CD4-positive, alpha-beta T cell treated with Interleukin-6 at 100 ng/mL for 8 hours (primary cell): ENCODE measurements around the gene ATAD5.
"Not testable (repeated sequence)": the region's sequence is repeated elsewhere in the genome, so short reads cannot be mapped to it uniquely, and the experiment has no call there.

Experiments used
- DNase-seq: peaks from one replicate; pipeline ENCODE4 v3.0.0-alpha.2; 2020; ENCODE audit warnings: mixed read lengths, low spot score

The ATAD5 gene, protein sequence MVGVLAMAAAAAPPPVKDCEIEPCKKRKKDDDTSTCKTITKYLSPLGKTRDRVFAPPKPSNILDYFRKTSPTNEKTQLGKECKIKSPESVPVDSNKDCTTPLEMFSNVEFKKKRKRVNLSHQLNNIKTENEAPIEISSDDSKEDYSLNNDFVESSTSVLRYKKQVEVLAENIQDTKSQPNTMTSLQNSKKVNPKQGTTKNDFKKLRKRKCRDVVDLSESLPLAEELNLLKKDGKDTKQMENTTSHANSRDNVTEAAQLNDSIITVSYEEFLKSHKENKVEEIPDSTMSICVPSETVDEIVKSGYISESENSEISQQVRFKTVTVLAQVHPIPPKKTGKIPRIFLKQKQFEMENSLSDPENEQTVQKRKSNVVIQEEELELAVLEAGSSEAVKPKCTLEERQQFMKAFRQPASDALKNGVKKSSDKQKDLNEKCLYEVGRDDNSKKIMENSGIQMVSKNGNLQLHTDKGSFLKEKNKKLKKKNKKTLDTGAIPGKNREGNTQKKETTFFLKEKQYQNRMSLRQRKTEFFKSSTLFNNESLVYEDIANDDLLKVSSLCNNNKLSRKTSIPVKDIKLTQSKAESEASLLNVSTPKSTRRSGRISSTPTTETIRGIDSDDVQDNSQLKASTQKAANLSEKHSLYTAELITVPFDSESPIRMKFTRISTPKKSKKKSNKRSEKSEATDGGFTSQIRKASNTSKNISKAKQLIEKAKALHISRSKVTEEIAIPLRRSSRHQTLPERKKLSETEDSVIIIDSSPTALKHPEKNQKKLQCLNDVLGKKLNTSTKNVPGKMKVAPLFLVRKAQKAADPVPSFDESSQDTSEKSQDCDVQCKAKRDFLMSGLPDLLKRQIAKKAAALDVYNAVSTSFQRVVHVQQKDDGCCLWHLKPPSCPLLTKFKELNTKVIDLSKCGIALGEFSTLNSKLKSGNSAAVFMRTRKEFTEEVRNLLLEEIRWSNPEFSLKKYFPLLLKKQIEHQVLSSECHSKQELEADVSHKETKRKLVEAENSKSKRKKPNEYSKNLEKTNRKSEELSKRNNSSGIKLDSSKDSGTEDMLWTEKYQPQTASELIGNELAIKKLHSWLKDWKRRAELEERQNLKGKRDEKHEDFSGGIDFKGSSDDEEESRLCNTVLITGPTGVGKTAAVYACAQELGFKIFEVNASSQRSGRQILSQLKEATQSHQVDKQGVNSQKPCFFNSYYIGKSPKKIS (N-terminal part only)

DNA sequence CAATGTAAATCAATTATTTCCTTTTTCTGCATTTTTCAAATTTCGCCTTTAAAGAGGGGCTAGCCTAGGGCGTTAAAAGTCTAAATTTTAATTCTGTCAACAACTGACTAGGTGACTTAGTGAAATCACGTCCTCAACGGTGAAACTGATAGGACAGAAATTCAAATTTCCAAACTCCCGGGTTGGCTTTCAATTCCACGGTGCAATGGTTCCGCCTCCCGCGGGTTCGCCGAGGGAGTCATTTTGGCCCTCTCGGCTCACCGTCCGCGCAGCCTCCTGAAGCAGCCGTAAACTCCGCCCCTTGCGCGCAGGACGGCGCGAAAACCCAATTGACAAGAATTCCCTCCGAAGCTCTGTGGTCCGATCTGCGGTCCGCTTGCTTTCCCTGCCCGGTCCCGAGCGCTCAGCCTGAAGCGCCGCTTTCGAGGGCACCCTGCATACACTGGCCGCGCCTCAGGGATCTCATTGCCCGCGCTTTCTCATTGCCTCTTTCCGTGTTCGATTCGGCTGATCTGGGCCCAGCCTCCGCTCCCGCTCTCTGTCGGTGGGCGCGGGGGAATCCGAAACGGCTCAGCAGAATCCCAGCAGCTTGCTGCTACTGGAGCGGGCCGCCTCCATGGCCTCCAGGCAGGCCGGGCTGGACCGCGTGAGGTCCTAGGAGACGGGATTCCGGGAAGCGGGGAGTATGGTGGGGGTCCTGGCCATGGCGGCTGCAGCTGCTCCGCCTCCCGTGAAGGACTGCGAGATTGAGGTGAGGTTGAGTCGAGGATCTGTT, at the start of gene ATAD5:
Gene ATAD5 (plus strand): TSS at position 304 of the 775 bp plus-strand sequence. CDS start 382 bp downstream, at position 686.
- DNase-seq, result peak; percentile 85

DNA sequence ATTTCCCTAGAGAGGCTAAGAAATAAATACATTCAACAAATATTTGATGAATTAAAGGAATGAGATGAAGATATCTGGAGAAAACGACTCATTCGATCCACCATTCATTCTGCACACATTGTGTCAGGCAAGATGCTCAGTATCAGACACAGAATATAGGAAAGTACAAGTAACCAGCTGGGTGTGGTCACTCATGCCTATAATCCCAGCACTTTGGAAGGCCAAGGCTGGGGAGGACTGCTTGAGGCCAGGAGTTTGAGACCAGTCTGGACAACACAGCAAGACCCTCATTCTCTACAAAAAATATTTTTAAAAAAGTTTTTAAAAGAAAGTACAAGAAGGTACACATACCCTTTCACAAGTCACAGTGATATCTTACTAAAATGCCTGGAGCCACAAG, 49.6 kb upstream of the ATAD5 start:
- no peak for DNase-seq

DNA sequence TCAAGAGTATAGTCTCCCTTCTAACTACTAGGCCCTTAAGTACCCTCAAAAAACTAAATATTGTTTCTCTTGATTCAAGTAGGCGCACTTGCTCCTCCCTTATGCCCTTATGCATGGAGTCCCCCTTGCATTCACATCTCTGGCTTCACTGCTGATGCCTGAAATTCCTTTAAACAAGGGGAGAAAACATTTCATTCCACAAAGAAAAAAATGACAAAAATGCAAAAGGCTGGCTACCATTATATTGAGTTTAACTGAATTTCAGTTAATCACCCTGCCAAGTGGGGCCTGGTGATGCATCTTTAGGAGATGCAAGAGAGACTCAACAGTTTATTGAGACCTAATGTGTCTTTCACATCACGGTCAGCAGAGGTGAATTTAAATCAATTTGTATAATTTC, 42.8 kb upstream of the ATAD5 start:
- no peak for DNase-seq

DNA sequence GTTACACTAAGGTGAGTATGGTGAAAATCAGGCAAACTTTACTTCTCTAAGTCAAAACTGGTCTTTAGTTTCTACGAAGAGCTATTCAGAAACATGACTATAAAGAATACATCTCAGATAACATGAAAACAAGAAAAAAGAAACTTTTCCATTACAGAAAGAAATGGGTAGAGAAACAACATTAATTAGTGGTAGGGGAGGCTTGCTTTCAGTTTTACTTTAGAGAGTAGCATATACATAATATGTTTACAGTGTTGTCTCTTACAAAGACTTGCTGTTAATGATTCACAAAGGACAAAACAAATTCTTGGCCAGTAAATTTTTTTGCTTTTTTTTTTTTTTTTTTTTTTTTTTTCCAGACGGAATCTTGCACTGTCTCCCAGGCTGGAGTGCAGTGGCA, 41.5 kb upstream of the ATAD5 start:
- no peak for DNase-seq

DNA sequence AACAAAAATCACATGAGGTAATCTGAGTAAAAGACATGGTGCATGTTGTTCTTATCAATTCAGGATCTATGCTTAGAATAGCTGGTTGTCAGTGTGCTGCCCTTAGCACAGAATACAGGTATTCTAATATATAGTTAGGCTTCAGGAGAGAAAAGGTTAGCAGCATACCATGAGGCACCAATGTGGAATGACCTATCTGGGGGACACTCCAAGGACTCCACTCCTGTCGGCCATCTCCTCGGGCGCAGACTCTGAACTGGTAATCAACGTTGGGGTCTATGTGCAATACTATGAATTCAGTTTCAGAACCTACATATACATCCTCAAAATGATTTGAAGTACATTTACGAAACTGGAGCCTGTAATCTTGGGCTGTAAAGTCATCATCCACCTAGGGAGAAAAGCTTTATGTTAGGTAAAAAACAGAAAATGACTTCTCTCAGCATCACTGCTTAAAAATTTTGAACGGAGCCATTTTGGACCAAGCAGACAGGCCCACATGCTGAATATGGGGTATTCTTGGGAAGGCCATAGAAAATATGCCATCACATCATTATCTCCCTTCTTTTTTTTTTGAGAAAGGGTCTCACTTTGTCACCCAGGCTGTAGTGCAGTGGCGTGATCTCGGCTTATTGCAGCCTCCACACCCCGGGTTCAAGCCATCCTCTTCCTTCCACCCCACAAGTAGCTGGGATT, 38.3 kb upstream of the ATAD5 start:
- DNase-seq, result no peak

DNA sequence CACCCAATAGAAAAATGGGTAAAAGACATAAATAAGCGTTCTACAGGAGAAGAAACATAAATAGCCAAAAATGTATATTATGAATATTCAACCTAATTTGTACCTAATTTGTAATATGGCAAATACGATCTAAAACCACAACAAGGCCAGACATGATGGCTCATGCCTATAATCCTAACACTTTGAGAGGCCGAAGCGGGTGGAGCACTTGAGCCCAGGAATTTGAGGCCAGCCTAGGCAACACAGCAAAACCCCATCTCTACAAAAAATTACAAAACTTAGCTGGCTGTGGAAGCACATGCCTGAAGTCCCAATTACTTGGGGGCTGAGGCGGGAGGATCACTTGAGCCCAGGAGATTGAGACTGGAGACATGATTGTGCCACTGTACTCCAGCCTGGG, 37.4 kb upstream of the ATAD5 start:
- no peak for DNase-seq

DNA sequence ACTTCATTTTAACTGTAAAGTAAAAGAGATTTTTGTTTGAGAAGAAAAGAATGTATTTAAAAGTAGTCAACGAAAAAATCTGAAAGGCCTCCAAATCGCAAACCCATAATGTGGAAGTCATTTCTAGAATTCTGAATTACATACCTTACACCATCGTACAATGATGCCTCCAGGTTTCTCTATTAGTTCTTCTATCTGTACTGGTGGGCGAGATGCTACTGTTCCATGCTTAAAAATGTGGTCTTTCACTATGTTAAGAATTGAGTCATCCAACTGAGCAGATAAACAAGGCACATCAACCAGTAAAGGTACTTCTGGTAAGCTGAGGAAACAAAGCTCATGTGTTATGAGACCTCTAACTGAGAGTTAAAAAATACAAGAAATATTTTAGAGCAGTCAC, 35.8 kb upstream of the ATAD5 start:
- DNase-seq, result no peak

DNA sequence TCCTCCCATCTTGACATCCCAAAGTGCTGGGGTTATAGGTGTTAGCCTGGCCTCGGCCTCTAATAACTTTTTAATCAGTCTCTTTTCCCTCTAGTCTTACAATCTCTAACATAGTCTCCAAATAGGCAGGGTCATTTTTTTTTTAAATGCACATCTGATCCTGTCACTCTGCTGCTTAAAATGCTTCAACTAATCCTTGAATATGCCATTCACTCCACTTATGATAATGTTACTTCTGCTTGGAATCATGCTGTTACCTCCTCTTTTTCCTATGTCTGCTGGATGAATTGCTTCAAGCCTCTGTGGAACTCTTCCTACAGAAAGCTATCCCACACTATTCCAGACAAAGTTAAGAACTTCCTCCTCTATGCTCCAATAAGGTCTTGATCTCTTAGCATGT, 30.1 kb upstream of the ATAD5 start:
- DNase-seq, result no peak

DNA sequence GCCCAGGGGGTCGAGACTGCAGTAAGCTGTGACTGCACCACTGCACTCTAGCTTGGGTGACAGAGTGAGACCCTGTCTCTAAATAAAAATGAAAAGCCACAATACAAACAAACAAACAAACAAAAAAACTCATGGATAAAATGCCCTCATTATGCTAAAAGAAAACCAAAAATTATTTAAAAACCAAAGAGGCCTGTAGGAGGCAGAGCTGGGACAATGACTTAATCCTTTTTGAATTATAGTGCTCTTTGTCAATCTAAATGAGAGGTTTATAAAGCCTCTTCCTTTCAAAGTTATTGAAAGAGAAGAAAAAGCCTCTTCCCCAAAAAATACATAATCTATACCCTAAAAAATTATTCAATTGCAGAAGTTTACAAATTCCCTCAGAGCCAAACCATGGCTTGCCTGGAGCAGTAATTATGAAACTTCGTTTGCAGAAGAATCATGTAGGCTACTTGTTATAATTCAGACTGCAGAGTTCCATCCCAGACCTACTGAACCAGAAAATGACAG, 25.8 kb upstream of the ATAD5 start:
- no peak for DNase-seq

DNA sequence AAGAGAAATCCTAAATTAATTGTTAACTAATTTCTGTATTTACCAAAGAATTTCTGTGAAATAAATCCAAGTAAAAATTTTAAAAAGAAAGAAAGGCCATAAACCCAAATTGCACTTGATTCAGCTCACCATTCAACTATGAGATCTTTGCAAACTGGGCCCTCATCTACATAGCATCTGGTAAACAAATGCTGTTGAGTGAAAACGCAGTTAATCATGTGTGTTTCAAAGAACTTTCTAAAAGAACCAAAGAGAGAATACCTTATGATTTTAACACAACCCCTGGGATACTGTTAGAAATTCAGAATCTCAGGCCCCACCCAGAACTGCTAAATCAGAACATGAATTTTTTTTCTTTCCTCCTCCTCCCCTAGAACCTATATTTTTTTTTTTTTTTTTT, 23.9 kb upstream of the ATAD5 start:
- DNase-seq, result no peak

DNA sequence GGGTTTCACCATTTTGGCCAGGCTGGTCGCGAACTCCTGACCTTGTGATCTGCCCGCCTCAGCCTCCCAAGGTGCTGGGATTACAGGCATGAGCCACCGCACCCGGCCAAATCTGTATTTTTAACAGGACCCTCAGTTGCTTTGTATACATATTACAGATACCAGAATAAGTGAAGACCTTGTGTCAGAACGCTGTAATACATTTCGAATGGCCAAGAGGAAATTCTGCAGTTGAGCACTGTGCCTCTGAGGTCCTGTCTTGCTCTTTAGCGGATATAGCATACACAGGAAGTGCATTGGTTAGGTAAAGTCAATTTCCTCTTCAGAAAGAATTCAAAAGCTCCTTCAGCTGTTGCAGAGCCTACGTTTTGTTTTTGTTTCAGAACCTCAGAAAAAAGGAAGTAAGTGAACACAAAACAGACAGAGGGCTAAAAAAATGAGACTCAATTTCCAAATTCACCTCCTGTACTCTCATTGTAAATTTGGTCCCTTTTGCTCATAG, 22.9 kb upstream of the ATAD5 start:
- peak; percentile 78 for DNase-seq

DNA sequence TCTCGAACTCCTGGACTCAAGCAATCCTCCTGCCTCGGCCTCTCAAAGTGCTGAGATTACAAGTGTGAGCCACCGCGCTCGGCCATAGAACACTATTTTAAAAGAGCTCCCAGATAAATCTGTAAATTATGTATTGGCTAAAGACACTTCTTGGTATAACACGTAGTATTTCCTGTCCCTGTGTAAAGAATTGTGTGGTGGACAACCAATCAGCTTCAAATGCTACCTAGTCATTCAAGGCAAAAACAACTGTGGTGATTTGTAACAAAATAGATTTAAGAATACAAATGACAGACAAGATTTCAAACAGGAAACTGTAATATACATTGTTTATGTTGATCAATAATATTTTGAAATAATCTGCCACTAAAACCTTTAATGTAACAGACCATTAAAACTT, 21.9 kb upstream of the ATAD5 start:
- no peak for DNase-seq

DNA sequence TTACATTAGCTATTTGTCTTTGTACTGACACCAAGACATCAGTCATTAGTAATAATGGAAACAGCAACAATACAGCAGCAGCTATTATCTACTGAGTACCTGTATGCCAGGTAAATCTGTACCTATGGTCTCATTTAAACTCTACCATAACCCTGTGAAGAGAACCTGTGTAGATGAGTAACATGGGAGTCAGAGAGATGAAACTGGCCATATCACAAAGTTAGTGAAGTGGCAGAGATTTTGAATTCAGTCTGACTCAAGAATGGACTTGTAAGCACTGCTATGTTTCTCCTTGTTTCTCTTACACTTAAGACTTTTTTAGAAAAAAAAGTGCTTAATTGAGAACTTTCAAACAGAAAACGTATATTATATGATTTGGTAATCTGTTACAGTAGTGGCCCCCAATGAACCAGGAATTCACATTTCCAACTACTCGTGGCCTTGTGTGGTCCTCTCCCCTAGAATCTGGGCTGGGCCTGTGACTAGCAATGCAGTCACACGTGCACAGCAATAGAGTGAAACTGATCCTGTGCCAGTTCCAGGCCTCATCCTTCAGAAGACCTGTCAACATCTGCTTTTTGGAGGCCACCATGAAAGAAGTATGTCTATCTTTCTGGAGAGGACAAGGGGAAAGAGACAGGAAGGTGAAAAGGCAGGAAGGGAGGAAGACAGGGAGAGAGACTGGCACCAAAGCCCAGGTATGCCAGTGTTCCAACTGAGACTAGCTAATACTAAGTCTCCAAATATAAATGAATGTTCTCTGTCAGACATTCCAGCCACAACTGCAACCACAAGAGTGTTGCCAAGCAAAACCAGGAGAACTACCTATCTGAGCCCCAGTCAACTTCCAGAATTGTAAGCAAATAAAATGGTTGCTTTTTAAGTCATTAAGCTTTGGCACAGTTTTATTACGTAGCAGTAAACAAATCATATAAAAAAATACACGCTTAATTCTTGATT, 19.3 kb upstream of the ATAD5 start:
- DNase-seq, result no peak

DNA sequence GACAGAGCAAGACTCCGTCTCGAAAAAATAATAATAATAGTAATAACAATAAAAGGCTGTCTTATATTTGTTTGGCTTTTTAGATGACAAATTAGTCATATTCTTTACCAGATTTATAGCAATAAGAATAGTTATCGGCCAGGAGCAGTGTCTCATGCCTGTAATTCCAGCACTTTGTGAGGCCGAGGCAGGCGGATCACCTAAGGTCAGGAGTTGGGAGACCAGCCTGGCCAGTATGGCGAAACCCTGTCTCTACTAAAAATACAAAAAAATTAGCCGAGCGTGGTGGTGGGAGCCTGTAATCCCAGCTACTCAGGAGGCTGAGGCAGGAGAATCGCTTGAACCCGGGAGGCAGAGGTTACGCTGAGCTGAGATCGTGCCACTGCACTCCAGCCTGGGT, 17.5 kb upstream of the ATAD5 start:
- DNase-seq, result not testable (repeated sequence)

DNA sequence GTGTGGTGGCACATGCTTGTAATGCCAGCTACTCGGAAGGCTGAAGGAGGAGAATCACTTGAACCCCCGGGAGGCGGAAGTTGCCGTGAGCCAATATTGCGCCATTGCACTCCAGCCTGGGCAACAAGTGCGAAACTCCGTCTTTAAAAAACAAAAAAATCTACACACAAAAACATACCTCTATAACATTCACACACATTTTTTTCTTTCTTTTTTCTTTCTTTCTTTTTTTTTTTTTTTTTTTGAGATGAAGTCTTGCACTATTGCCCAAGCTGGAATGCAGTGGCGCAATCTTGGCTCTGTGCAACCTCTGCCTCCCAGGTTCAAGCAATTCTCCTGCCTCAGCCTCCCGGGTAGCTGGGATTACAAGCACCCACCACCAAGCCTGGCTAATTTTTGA, 16.9 kb upstream of the ATAD5 start:
- DNase-seq, result not testable (repeated sequence)

DNA sequence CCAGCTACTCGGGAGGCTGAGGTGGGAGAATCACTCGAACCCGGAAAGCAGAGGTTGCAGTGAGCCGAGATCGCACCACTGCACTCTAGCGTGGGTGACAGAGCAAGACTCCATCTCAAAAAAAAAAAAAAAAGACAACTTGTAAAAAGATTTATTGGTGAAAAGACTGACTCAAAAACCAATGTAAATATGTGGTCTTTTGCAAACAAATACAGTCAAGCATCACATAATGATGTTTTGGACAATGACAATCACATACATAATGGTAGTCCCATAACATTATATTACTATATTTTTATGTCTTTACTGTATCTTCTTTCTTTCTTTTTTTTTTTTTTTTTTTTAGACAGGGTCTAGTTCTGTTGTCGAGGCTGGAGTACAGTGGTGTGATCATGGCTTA, 15.6 kb upstream of the ATAD5 start:
- DNase-seq, result no peak

DNA sequence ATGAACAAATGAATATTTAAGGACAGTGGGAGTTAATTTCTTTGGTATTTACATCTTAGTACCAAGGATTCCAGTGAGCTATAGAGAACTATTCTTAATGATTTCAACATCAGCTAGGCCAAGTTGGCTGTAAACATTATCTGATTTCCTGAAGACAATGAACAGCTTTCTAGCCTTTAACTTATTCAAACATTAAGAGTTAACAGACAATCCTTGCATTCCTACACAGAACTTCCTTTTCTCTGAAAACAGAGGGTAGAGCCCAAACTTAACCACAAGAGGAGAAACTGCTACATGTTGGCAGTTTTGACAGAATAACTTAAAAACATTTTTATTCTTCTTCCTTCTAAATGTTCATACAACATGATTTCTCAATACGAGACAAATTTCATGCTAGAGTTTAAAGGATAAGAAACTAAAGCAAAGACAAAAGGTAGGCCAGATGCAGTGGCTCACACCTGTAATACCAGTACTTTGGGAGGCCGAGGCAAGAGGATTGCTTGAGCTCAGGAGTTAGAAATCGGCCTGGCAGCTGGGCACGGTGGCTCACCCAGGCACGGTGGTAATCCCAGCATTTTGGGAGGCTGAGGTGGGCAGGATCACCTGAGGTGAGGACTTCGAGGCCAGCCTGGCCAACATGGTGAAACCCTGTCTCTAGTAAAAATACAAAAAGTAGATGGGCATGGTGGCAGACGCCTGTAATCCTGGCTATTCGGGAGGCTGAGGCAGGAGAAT, 11.6 kb upstream of the ATAD5 start:
- DNase-seq, result no peak

DNA sequence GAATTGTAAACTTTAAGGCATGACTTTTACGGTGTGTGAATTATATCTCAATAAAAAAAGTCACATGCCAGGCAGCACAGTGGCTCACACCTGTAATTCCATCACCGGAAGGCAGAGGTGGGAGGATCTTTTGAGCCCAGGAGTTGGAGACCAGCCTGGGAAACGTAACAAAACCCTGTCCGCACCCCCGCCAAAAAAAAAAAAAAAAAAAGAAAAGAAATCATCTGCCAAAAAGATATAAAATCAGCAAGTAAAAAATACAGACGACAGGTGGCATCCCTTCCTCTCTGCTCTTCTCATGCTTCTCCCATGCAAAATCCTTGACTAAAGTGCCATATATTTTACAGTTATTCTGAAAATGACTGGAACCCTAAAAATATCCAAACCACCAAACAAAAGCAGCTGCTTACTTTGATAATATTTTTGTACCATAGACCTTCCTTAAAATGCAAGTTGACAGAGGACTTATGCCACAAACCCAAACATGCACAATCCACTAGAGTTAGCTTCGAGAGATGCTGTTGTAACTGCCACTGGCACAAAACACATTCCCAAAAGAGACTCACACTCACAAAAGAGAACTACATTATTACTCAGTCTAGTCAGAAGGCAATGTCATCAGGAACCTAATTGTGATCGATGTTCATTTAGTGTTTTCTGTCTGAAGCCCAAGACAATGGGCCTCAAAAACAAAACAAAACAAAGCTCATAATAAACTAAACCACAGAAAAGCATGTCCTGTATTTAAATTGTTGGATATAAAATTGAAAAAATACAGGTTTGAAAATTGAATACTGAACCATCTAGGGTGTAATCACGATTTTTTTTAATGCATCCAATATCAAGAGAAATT, 9.7 kb upstream of the ATAD5 start:
- DNase-seq, result no peak
